ENCODE data around the gene DNPH1. TPM values are rescaled to one million over a fixed set of nuclear protein-coding genes. Genes with fewer than 3 reads are reported as not detected.

The DNPH1 gene
- total RNA-seq, 1 donor from 2014 or later, result 299 TPM

DNA sequence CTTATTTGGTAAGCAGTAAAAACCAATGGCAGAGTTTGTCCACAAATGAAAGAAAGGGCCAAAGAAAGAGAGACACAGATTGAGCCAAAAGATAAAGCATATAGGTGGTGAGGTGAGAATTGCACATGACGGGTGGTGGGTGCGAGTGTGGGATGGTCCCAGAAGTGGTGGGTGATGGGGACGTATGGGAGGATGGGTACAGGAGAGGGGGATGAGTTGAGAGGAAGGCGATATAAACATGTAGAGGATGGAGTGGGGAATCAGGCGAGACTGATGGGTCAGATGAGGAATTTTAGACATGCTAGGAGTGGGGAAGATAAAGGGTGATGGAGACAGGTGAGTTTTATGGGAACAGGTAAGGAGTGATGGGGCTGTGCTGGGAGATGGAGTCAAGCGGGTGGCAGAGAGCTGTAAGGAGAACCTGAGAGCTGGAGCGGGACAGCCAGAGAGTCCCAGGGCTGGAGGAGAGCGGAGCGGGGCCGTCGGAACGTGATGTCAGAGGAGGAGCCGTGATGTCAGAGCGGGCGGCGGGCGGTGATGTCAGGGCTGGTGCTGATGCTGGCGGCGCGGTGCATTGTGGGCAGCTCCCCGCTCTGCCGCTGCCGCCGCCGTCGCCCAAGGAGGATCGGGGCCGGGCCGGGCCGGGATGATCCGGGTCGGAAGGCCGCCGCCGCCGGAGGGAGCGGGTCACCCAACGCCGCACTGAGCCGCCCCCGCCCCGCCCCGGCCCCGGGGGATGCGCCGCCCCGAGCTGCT is 13.8 kb upstream of the DNPH1 start, which contains the start of gene TTBK1:
TTBK1 (plus strand) TSS at position 574 of the 756 bp plus-strand sequence. CDS start 3,180 bp downstream, outside the sequence.
- TF ChIP-seq, protein P1, sequence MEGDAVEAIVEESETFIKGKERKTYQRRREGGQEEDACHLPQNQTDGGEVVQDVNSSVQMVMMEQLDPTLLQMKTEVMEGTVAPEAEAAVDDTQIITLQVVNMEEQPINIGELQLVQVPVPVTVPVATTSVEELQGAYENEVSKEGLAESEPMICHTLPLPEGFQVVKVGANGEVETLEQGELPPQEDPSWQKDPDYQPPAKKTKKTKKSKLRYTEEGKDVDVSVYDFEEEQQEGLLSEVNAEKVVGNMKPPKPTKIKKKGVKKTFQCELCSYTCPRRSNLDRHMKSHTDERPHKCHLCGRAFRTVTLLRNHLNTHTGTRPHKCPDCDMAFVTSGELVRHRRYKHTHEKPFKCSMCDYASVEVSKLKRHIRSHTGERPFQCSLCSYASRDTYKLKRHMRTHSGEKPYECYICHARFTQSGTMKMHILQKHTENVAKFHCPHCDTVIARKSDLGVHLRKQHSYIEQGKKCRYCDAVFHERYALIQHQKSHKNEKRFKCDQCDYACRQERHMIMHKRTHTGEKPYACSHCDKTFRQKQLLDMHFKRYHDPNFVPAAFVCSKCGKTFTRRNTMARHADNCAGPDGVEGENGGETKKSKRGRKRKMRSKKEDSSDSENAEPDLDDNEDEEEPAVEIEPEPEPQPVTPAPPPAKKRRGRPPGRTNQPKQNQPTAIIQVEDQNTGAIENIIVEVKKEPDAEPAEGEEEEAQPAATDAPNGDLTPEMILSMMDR (conservative IDR thresholded peaks at IDR 0.05; ENCODE audit: low read depth, low read length), result no peak
- no peak for DNase-seq (ENCODE audit: low read depth)
- no peak within 1 kb of the TSS for H3K4me3 ChIP-seq (ENCODE audit: low read depth, low read length)

DNA sequence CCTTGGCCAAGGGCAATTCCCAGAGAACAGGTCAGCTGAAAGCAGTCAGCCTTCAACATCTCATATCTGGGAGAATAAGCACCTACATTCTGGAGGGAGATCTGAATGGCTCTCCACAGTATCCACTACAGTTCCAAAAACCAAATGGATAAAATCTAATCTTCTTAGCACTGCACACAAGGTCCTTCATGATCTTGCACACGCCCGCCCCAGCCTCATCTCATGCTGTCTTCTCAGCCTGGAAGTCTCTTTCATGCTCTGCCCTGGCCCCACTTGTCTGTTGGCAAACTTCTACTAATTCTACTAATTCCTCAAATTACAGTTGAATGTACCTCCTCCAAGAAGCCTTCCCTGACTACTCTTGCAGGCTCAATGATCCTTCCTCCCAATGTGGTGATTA is 12.2 kb upstream of the DNPH1 start:
- DNase-seq (ENCODE audit: low read depth), result no peak
- TF ChIP-seq, protein P1 (conservative IDR thresholded peaks at IDR 0.05; ENCODE audit: low read depth, low read length), result no peak
- no peak overlapping the region for H3K4me3 ChIP-seq (ENCODE audit: low read depth, low read length)

DNA sequence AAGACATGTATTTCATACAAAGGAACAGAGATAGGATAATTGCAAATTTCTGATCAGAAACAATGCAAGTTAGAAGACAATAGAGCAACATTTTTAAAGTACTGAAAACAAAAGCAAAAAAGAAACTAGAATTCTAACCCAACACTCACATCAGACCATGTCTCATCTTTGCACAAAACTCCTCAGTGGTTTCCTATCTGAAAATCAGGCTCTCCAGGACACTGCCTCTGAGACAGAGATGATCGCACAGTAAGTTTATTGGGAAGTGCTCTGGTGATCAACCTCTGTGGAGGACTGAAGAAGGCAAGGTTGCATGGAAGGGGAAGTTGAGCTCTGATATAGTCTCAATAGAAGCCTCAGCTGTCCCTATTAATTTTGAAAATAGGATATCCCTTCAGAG is 11.7 kb upstream of the DNPH1 start:
- no peak for DNase-seq (ENCODE audit: low read depth)
- H3K4me3 ChIP-seq (ENCODE audit: low read depth, low read length), result no peak overlapping the region

DNA sequence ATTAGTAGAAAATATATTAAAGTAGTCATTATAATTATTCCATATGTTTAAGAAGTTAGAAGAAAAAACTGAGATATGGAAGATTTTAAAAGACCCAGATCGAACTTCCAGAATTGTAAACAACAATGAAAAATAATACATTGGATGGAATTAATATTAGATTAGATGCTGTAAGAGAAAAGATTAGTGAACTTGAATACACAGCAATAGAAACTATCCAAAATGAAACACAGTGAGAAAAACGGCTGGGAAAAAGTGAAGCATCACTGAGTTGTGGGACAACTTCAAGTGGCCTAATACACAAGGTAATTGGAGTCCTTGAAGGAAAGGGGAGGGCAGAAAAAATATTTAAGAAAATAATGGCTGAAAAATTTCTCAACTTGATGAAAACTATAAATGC is 9.8 kb upstream of the DNPH1 start:
- no peak overlapping the region for H3K4me3 ChIP-seq (ENCODE audit: low read depth, low read length)
- DNase-seq (ENCODE audit: low read depth), result no peak
- TF ChIP-seq, protein P1 (conservative IDR thresholded peaks at IDR 0.05; ENCODE audit: low read depth, low read length), result no peak

More for the DNA sequence above, 11.7 kb upstream of the DNPH1 start:
- TF ChIP-seq, protein P1 (conservative IDR thresholded peaks at IDR 0.05; ENCODE audit: low read depth, low read length), result no peak

DNA sequence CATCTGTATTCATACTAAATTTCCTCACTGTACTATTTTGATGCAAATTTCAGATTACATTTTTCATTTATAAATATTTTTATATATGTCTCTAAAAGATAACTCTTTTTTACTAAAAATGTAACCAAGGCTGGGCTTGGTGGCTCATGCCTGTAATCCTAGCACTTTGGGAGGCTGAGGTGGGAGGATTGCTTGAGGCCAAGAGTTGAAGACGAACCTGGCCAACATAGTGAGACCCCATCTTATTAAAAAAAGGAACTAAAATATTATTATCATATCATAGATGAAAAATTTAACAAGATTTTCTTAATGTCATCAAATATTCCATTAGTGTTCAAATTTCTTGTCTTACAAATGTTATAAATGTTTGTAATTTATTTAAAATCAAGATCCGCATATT is 6.6 kb upstream of the DNPH1 start:
- TF ChIP-seq, protein P1 (conservative IDR thresholded peaks at IDR 0.05; ENCODE audit: low read depth, low read length), result no peak
- H3K4me3 ChIP-seq (ENCODE audit: low read depth, low read length), result no peak overlapping the region
- DNase-seq (ENCODE audit: low read depth), result no peak

DNA sequence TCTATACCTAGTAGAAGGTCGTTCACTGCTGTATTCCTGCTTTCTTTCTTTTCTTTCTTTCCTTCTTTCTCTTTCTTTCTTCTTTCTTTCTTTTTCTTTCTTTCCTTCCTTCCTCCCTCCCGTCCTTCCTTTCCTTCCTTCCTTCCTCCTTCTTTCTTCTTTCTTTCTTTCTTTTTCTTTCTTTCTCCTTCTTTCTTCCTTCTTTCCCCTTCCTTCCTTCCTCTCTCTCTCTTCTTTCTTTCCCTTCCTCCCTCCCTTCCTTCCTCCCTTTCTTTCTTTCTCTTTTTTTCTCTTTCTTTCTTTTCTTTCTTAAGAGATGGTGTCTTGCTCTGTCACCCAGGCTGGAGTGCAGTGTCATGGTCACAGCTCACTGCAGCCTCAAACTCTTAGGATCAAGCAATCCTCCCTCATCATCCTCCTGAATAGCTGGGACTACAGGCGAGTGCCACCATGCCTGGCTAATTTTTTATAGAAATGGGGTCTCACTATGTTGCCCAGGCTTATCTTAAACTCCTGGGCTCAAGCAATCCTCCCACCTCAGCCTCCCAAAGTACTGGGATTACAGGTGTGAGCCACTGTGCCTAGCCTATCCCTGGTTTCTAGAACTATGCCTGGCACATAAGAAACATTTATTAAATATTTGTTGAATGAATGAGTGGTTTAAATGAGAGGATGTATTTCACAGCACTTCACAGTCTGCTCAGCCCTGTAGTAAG is 2.6 kb upstream of the DNPH1 start:
- TF ChIP-seq, protein P1 (conservative IDR thresholded peaks at IDR 0.05; ENCODE audit: low read depth, low read length), result no peak
- H3K4me3 ChIP-seq (ENCODE audit: low read depth, low read length), result no peak overlapping the region
- no peak for DNase-seq (ENCODE audit: low read depth)
